OCI-LY7 (cell line): ENCODE data around the gene LRFN5. TPM values are rescaled to one million over a fixed set of nuclear protein-coding genes. Genes with fewer than 3 reads are reported as not detected.

Source experiments
- BruUV-seq: library from RNA; stranded (reverse); fragments of 400-500 nt; replicated peaks from 2 replicates; lab custom pipeline; 2021; lab: Mats Ljungman, UMichigan
- CTCF ChIA-PET: fragments of 300-600 bp; sonication (Branson Sonifier 250); formaldehyde crosslinking; loops from one replicate; lab custom pipeline; 2022; ENCODE audit warnings: antibody characterized with exemption; ENCODE audit not compliant: unreplicated experiment; lab: Charles Lee
- POLR2A ChIA-PET: fragments of 300-600 bp; sonication (Branson Sonifier 250); formaldehyde crosslinking; loops from one replicate; lab custom pipeline; 2022; ENCODE audit warnings: antibody characterized with exemption; lab: Charles Lee
- DNase-seq: peaks from one replicate; pipeline ENCODE4 v3.0.0-alpha.2; 2015; ENCODE audit warnings: low spot score
- H2AFZ ChIP-seq: fragments of 200-600 bp; sonication (generic), shearing (Covaris generic); 2 replicates; pipeline ENCODE4 v1.6.1; 2014; ENCODE audit warnings: mild to moderate bottlenecking, antibody characterized with exemption, low read length, moderate library complexity
- H3K27ac ChIP-seq: fragments of 200-600 bp; sonication (generic); 2 replicates; pipeline ENCODE4 v1.5.1; 2014; ENCODE audit warnings: mixed run types, low read depth, mild to moderate bottlenecking, moderate library complexity, low read length, inconsistent platforms; ENCODE audit not compliant: poor library complexity, severe bottlenecking
- H3K36me3 ChIP-seq: fragments of 200-600 bp; sonication (generic); 2 replicates; pipeline ENCODE4 v1.6.1; 2014; ENCODE audit warnings: mild to moderate bottlenecking, antibody characterized with exemption, low read length, moderate library complexity, mixed read lengths; ENCODE audit not compliant: insufficient read depth
- H3K4me1 ChIP-seq: fragments of 200-600 bp; sonication (generic); 2 replicates; pipeline ENCODE4 v1.5.1; 2014; ENCODE audit warnings: mild to moderate bottlenecking, low read length; ENCODE audit not compliant: insufficient read depth, poor library complexity, severe bottlenecking
- H3K4me2 ChIP-seq: fragments of 200-600 bp; sonication (generic); 2 replicates; pipeline ENCODE4 v1.6.1; 2014; ENCODE audit warnings: mild to moderate bottlenecking, low read length
- H3K4me3 ChIP-seq: fragments of 200-600 bp; sonication (generic); 2 replicates; pipeline ENCODE4 v1.5.1; 2014; ENCODE audit warnings: mild to moderate bottlenecking, low read depth, low read length; ENCODE audit not compliant: poor library complexity, severe bottlenecking
- H3K79me2 ChIP-seq: fragments of 200-600 bp; sonication (generic); 2 replicates; pipeline ENCODE4 v1.6.1; 2016; ENCODE audit warnings: low read depth, mild to moderate bottlenecking, low read length, moderate library complexity, mixed read lengths; ENCODE audit not compliant: insufficient read depth
- H3K9me2 ChIP-seq: fragments of 200-600 bp; sonication (generic); 2 replicates; pipeline ENCODE4 v1.6.1; 2016; ENCODE audit warnings: mild to moderate bottlenecking, low read length, mixed read lengths; ENCODE audit not compliant: insufficient read depth
- H3K9me3 ChIP-seq: fragments of 200-600 bp; sonication (generic); 2 replicates; pipeline ENCODE4 v1.6.1; 2014; ENCODE audit warnings: mild to moderate bottlenecking, mixed run types, low read length, mixed read lengths
- H4K20me1 ChIP-seq: fragments of 200-600 bp; sonication (generic); 2 replicates; pipeline ENCODE4 v1.6.1; 2014; ENCODE audit warnings: mild to moderate bottlenecking, antibody characterized with exemption, low read length, moderate library complexity, mixed read lengths; ENCODE audit not compliant: insufficient read depth
- CTCF ChIP-seq: fragments of 200-600 bp; sonication (generic); conservative IDR thresholded peaks from 2 replicates; pipeline ENCODE4 v1.5.1; 2014; ENCODE audit warnings: mild to moderate bottlenecking, antibody characterized with exemption, low read length, moderate library complexity, mixed read lengths
- EZH2phosphoT487 ChIP-seq: fragments of 200-600 bp; sonication (generic); IDR thresholded peaks from 2 replicates; pipeline ENCODE4 v1.6.1; 2018; ENCODE audit warnings: low read depth, borderline replicate concordance, mild to moderate bottlenecking, mixed run types, antibody characterized with exemption, low read length, moderate library complexity, mixed read lengths
- intact Hi-C: fragments of 100-400 bp; cut with micrococcal nuclease; formaldehyde crosslinking; loops from one replicate; pipeline ENCODE4 v1.10.0; 2022; ENCODE audit not compliant: unreplicated experiment
- total RNA-seq, 2 experiments: library from RNA; depleted of rRNA in 1 of 2; stranded (reverse); fragments of >200 nt in 1 of 2; shearing (Covaris generic) in 1 of 2; gene quantifications; 2 replicates each; pipeline ENCODE4 v1.2.3, GENCODE V29; 2014 to 2022

Gene LRFN5
- total RNA-seq, 2 experiments from 2014 or later: not detected

- no peak overlapping the region for H3K4me2 ChIP-seq
- H3K27ac ChIP-seq: no peak overlapping the region
- POLR2A ChIA-PET: no interaction called here
- H3K79me2 ChIP-seq: no peaks in the 10 kb centered on the region
- no peaks in the 10 kb centered on the region for H3K36me3 ChIP-seq
- no peak for DNase-seq
- no peaks in the 10 kb centered on the region for H3K9me3 ChIP-seq
- H3K9me2 ChIP-seq: no peaks in the 10 kb centered on the region
- H3K4me1 ChIP-seq: no peaks in the 10 kb centered on the region
- H2AFZ ChIP-seq: no peak overlapping the region
- intact Hi-C loops: no loop called here
- no peak overlapping the region for H3K4me3 ChIP-seq
- no TSS peak for BruUV-seq
- no peaks in the 10 kb centered on the region for H4K20me1 ChIP-seq
- no peak for TF ChIP-seq CTCF
- no peak for TF ChIP-seq EZH2phosphoT487
- CTCF ChIA-PET: no interaction called here
Measured at GRCh38 chr14:41650802-41651201, 44.1 kb downstream of the LRFN5 start.

GRCh38 chr14:41654196-41654595 lies 47.5 kb downstream of the LRFN5 start:
- BruUV-seq: no TSS peak
- ChIA-PET CTCF (no interaction called here), POLR2A (no interaction called here)
- no peaks in the 10 kb centered on the region for H3K9me2 ChIP-seq
- no peaks in the 10 kb centered on the region for H3K79me2 ChIP-seq
- no peaks in the 10 kb centered on the region for H3K36me3 ChIP-seq
- H3K27ac ChIP-seq: no peak overlapping the region
- no peak overlapping the region for H3K4me2 ChIP-seq
- no peaks in the 10 kb centered on the region for H3K4me1 ChIP-seq
- H3K4me3 ChIP-seq: no peak overlapping the region
- H3K9me3 ChIP-seq: no peaks in the 10 kb centered on the region
- DNase-seq: no peak
- no peak overlapping the region for H2AFZ ChIP-seq
- H4K20me1 ChIP-seq: no peaks in the 10 kb centered on the region
- intact Hi-C loops: no loop called here
- no peak for TF ChIP-seq CTCF
- no peak for TF ChIP-seq EZH2phosphoT487

GRCh38 chr14:41662780-41663472 lies 56.2 kb downstream of the LRFN5 start:
- Histone ChIP-seq H3K4me3 (no peak overlapping the region), H3K79me2 (no peaks in the 10 kb centered on the region), H3K9me2 (no peaks in the 10 kb centered on the region), H3K4me2 (no peak overlapping the region), H3K36me3 (no peaks in the 10 kb centered on the region), H4K20me1 (no peaks in the 10 kb centered on the region), H3K27ac (no peak overlapping the region), H3K9me3 (no peaks in the 10 kb centered on the region), H2AFZ (no peak overlapping the region), H3K4me1 (no peaks in the 10 kb centered on the region)
- no TSS peak for BruUV-seq
- CTCF ChIA-PET: no interaction called here
- TF ChIP-seq EZH2phosphoT487 (no peak), CTCF (no peak)
- POLR2A ChIA-PET: no interaction called here
- no peak for DNase-seq
- intact Hi-C loops: no loop called here
